Activated CD4-positive, alpha-beta T cell treated with anti-CD3 and anti-CD28 coated beads for 1 hour (primary cell): ENCODE results near the gene SLC25A19.
A peak's percentile ranks its signal among the peaks of the same experiment; 100 is the strongest.

Experiments
- DNase-seq: peaks from one replicate; pipeline ENCODE4 v3.0.0-alpha.2; 2020

The SLC25A19 gene

DNA sequence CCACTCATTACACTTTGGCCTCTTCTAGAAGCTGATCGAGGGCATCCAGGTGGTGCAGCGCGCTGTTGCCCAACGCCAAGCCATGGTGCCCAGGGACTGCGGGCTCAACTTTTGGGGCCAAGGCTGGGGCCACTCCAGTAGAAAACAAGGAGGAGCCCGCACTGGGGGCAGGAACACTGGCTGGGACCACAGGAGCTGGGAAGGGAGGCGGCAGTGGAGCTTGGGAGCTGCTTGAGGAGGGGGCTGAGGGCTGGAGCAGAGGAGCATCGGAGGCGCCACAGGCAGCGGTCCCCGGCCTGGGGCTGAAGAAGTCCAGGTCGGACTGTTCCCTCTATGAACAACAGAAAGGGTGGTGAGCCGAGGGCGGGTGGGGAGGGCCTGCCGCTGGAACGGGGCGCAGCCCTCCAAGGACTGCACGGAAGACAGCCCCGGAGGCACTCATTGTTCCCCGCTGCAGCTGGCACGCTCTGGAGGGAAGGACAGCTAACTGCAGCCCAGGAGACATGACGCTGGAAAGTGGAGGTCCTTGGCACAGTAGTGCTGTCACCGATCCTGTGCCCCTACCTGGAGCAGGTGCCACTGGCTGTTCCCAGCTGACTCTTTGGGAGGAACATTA, 49.3 kb downstream of the SLC25A19 start:
- no peak for DNase-seq

DNA sequence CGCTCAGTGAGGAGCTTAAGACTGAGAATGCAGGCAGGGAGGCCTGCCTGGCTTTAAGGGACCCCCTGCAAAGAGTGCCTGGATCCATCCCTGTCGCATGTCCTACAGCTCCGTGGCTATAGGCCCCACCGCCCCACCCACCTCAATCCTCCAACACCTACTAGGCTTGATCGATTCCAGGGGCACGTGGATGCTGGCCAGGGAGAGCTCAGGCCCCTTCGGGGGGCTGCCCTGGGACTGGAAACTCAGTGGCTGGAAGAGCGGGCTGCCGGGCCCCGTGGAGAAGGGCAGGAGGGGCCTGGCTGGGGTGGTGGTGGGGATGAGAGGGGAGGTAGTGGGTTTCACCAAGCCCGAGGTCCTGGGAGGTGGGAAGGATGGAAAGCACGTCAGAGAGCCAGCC, 50.0 kb downstream of the SLC25A19 start:
- DNase-seq = no peak

DNA sequence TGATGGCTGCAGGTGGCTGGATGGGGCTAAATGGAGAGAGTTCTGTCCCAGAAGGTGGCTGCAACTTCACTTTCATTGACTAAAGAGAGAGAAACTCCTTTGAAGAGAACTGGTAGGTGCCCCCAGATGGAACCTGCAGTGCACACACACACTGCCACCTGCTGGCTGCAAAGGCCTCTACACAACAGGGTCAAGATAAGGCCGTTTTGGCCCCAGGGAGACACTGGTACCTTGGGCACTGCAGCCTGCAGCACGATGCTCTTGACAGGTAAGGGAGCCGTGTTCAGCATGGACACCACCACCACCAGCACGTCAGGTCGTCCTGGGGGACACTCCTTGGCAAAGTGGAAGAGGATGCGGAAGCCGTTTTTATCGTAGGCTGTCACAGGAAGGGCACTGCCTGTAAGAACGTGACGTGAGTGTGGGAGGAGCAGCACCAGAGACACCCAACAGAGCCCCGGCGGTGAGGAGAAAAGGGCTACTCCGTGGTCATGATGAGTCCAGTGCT, 50.5 kb downstream of the SLC25A19 start:
- DNase-seq = peak; percentile 31

DNA sequence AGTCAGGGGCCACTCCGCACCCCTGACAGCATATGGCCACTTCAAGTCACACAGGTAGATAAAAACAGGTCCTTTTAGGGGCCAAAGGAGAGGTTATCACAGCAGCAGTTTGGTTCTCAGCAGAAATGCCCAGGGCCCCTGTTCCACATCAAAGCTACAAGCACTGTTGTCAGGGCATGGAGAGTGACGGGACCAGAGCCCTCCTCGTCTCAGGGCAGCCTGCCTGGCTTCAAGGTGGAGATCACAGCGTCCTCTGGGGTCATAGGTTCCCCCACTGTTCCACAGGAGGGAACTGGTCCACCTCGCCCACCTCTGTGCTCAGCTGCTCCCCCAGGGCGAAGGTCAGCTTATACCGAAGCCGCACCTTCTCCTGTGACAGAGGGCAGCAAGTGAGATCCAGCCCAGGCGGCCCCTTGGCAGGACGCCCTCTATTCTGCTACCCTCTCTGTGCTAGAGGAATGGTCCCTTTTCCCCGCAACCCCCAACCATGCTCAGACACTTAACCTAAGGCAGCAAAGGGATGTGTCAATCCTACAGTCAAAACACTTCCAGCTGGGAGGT, 51.1 kb downstream of the SLC25A19 start:
- DNase-seq = no peak

GRCh38 chr17:75237100-75238014, 51.9 kb downstream of the SLC25A19 start:
- DNase-seq = no peak

GRCh38 chr17:75232786-75233185, 56.4 kb downstream of the SLC25A19 start:
- DNase-seq = no peak

GRCh38 chr17:75231741-75232464, 57.3 kb downstream of the SLC25A19 start:
- no peak for DNase-seq

DNA sequence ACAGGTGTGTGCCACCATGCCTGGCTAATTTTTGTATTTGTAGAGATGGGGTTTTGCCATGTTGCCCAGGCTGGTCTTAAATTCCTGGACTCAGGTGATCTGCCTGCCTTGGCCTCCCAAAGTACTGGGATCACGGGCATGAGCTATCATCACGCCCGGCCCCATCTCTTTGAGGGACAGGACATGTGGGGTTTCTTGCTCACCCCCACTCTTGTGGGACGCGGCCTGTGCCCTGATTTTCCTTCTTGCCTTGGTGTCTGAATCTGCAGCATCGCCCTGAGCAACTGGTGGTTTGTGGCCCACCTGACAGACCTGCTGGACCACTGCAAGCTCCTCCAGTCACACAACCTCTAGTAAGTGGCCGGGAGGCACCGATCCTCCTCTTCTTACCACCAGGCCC, 58.2 kb downstream of the SLC25A19 start:
- no peak for DNase-seq

DNA sequence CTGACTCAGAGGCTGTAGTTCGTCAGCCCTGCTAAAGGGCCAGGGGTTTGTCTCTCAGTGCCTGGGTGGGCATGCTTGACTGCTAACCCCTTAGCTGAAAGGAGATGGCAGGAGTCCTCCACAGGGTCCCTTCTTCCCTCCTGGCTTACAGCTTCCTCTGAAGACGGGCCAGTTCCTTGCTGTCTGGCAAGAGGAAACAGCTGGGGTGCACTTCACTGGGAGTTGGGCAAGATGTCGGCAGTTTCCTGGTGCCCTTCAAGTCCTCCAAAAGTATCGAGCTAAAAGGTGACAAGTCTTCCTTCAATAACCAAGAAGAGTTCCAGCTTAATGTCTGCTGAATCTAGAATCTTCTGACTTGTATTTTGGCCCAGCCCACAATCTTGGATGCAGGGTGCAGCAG, 60.4 kb downstream of the SLC25A19 start:
- DNase-seq = no peak

- DNase-seq = no peak
These were observed 60.9 kb downstream of the SLC25A19 start for GRCh38 chr17:75228305-75228704.

DNA sequence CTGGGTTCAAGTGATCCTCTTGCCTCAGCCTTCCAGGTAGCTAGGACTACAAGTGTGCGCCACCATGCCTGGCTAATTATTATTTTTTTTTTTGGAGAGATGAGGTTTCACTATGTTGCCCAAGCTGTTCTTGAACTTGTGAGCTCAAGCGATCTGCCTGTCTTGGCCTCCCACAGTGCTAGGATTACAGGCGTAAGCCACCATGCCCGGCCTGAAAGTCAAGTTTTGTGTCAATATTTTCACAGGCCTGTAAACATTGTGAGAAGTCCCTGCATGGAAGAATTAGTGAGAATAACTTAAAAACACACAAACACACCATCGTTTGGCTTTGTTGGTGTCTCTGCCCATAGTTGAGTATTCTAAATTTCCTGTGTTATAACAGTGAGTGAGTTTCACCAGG, 61.5 kb downstream of the SLC25A19 start:
- no peak for DNase-seq

DNA sequence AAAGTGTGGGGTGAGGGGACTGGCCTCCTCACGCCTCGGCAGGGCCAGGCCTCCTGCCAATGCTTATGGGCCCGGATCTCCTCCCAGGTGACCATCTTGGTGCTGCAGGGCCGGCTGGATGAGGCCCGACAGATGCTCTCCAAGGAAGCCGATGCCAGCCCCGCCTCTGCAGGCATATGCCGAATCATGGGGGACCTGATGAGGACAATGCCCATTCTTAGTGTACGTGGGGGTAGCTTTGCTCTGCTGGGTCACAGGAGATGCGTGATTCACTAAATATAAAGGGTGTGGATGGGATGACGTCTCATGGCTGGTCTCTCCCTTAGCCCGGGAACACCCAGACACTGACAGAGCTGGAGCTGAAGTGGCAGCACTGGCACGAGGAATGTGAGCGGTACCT, 64.2 kb downstream of the SLC25A19 start:
- no peak for DNase-seq
